H7 (cell line): ENCODE data around the gene PLEKHM3. TPM values are rescaled to one million over a fixed set of nuclear protein-coding genes. Genes with fewer than 3 reads are reported as not detected.
"Not testable (repeated sequence)": the region's sequence is repeated elsewhere in the genome, so short reads cannot be mapped to it uniquely, and the experiment has no call there.

Experiments
- DNase-seq: peaks from one replicate; pipeline ENCODE4 v3.0.0; 2012
- H3K27me3 ChIP-seq: 2 replicates; pipeline ENCODE4 v1.6.0; 2011; ENCODE audit warnings: mild to moderate bottlenecking, low read length; ENCODE audit not compliant: control insufficient read depth, insufficient read depth
- H3K36me3 ChIP-seq: replicated peaks from 2 replicates; pipeline ENCODE4 v1.5.1; 2011; ENCODE audit warnings: low read length; ENCODE audit not compliant: control insufficient read depth, insufficient read depth
- H3K4me3 ChIP-seq: 2 replicates; pipeline ENCODE4 v1.5.1; 2011; ENCODE audit warnings: low read depth, mild to moderate bottlenecking, control low read depth, low read length, moderate library complexity; ENCODE audit not compliant: insufficient read depth
- total RNA-seq: library from RNA; depleted of rRNA; stranded (reverse); fragments of >200 nt; shearing (Covaris generic); gene quantifications from 2 replicates; pipeline ENCODE4 v1.2.3, GENCODE V29; 2014

The PLEKHM3 gene
- total RNA-seq, 1 experiment from 2014 or later, result 5.3 TPM

- Histone ChIP-seq H3K27me3 (no peaks in the 10 kb centered on the region), H3K4me3 (no peak overlapping the region), H3K36me3 (no peaks in the 10 kb centered on the region)
- DNase-seq, result no peak
These were observed 17.1 kb upstream of the PLEKHM3 start for GRCh38 chr2:208042450-208042849.

GRCh38 chr2:208042041-208042440 is 16.7 kb upstream of the PLEKHM3 start:
- Histone ChIP-seq H3K4me3 (no peak overlapping the region), H3K36me3 (no peaks in the 10 kb centered on the region), H3K27me3 (no peaks in the 10 kb centered on the region)
- DNase-seq, result no peak

GRCh38 chr2:208040199-208041171 is 15.2 kb upstream of the PLEKHM3 start:
- no peak overlapping the region for H3K4me3 ChIP-seq

GRCh38 chr2:208039376-208040110 is 14.2 kb upstream of the PLEKHM3 start:
- Histone ChIP-seq H3K4me3 (no peak overlapping the region), H3K36me3 (no peaks in the 10 kb centered on the region), H3K27me3 (no peaks in the 10 kb centered on the region)
- no peak for DNase-seq

More at GRCh38 chr2:208040199-208041171, 15.2 kb upstream of the PLEKHM3 start:
- no peaks in the 10 kb centered on the region for H3K36me3 ChIP-seq
- H3K27me3 ChIP-seq, result no peaks in the 10 kb centered on the region
- peak; percentile 57 for DNase-seq

GRCh38 chr2:208037564-208038487 is 12.5 kb upstream of the PLEKHM3 start:
- H3K27me3 ChIP-seq, result no peaks in the 10 kb centered on the region
- H3K36me3 ChIP-seq, result no peaks in the 10 kb centered on the region
- H3K4me3 ChIP-seq, result no peak overlapping the region
- no peak for DNase-seq

GRCh38 chr2:208036357-208036756 is 11.0 kb upstream of the PLEKHM3 start:
- no peak for DNase-seq
- H3K36me3 ChIP-seq, result no peaks in the 10 kb centered on the region
- H3K4me3 ChIP-seq, result no peak overlapping the region
- H3K27me3 ChIP-seq, result no peaks in the 10 kb centered on the region

GRCh38 chr2:208034503-208035140 is 9.3 kb upstream of the PLEKHM3 start:
- no peaks in the 10 kb centered on the region for H3K36me3 ChIP-seq
- H3K4me3 ChIP-seq, result no peak overlapping the region
- H3K27me3 ChIP-seq, result no peaks in the 10 kb centered on the region
- no peak for DNase-seq

GRCh38 chr2:208033701-208034502 is 8.6 kb upstream of the PLEKHM3 start:
- Histone ChIP-seq H3K4me3 (no peak overlapping the region), H3K36me3 (no peaks in the 10 kb centered on the region), H3K27me3 (no peaks in the 10 kb centered on the region)
- DNase-seq, result peak; percentile 34

- no peaks in the 10 kb centered on the region for H3K36me3 ChIP-seq
- no peak for DNase-seq
- no peaks in the 10 kb centered on the region for H3K27me3 ChIP-seq
- H3K4me3 ChIP-seq, result no peak overlapping the region
These were observed 6.3 kb upstream of the PLEKHM3 start for GRCh38 chr2:208031608-208032019.

GRCh38 chr2:208025814-208026184 is 472 bp upstream of the PLEKHM3 start:
- DNase-seq, result peak; percentile 22
- no peaks in the 10 kb centered on the region for H3K36me3 ChIP-seq
- no peaks in the 10 kb centered on the region for H3K27me3 ChIP-seq
- H3K4me3 ChIP-seq, result peak overlapping the region; percentile 75

- Histone ChIP-seq H3K36me3 (no peaks in the 10 kb centered on the region), H3K27me3 (no peaks in the 10 kb centered on the region), H3K4me3 (no peak overlapping the region)
- no peak for DNase-seq
These were observed 1.2 kb downstream of the PLEKHM3 start for GRCh38 chr2:208024091-208024490.

GRCh38 chr2:208020253-208020652 is 5.1 kb downstream of the PLEKHM3 start:
- Histone ChIP-seq H3K4me3 (no peak overlapping the region), H3K27me3 (no peaks in the 10 kb centered on the region), H3K36me3 (no peaks in the 10 kb centered on the region)
- no peak for DNase-seq

GRCh38 chr2:208018124-208018712 is 7.1 kb downstream of the PLEKHM3 start:
- not testable (repeated sequence) for H3K36me3 ChIP-seq

More at GRCh38 chr2:208018124-208018712, 7.1 kb downstream of the PLEKHM3 start:
- H3K27me3 ChIP-seq, H3K4me3 ChIP-seq, DNase-seq: not testable (repeated sequence)
